Measurements from ENCODE around the gene ZNRF3.
"Not testable (repeated sequence)": the region's sequence is repeated elsewhere in the genome, so short reads cannot be mapped to it uniquely, and the experiment has no call there.

Gene ZNRF3

GRCh38 chr22:28882878-28883656 lies at the start of gene ZNRF3:
Gene ZNRF3, plus strand, starts transcription at chr22:28883572. Its CDS starts 195 bp downstream, at chr22:28883767.
- Histone ChIP-seq H3K9ac (ENCODE audit: low read length) (peak within 1 kb of the TSS; percentile 61), H3K36me3 (ENCODE audit: control insufficient read depth, low read depth, low read length) (no peaks in the 10 kb centered on the region), H3K4me1 (ENCODE audit: control insufficient read depth, low read depth, low read length) (peaks cover 29% of the 10 kb centered on the region), H3K4me3 (ENCODE audit: low read length) (peak within 1 kb of the TSS; percentile 85), H3K9me3 (ENCODE audit: control insufficient read depth, low read depth, low read length) (no peaks in the 10 kb centered on the region), H3K27me3 (ENCODE audit: control insufficient read depth, insufficient read depth, low read length) (peaks cover 12% of the 10 kb centered on the region), H3K27ac (ENCODE audit: low read length) (no peak within 1 kb of the TSS)

GRCh38 chr22:28835630-28836189 lies 47.7 kb upstream of the ZNRF3 start:
- H3K4me3 ChIP-seq (ENCODE audit: low read length) = no peak overlapping the region
- no peaks in the 10 kb centered on the region for H3K36me3 ChIP-seq (ENCODE audit: control insufficient read depth, low read depth, low read length)

DNA sequence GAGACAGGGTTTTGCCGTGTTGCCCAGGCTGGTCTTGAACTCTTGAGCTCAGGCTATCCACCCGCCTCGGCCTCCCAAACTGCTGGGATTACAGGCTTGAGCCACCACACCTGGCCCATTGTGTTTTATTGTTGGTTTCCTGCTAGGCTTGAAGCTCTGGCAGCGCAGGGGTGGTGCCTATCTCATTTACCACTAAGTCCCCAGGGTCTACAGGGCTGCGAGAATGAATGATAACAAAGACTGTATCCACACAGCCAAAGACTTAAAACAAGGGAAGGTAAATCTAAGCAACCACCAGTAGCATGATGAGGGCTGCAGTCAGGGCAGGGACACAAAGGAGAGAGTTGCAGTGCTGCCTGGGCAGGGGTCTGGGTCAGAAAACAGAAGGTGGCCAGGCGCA lies 45.7 kb upstream of the ZNRF3 start:
- Histone ChIP-seq H3K4me1 (ENCODE audit: control insufficient read depth, low read depth, low read length) (no peaks in the 10 kb centered on the region), H3K27me3 (ENCODE audit: control insufficient read depth, insufficient read depth, low read length) (no peaks in the 10 kb centered on the region)

More at GRCh38 chr22:28835630-28836189, 47.7 kb upstream of the ZNRF3 start:
- Histone ChIP-seq H3K27me3 (ENCODE audit: control insufficient read depth, insufficient read depth, low read length) (no peaks in the 10 kb centered on the region), H3K9ac (ENCODE audit: low read length) (no peak overlapping the region), H3K27ac (ENCODE audit: low read length) (no peak overlapping the region), H3K4me1 (ENCODE audit: control insufficient read depth, low read depth, low read length) (no peaks in the 10 kb centered on the region), H3K9me3 (ENCODE audit: control insufficient read depth, low read depth, low read length) (no peaks in the 10 kb centered on the region)

DNA sequence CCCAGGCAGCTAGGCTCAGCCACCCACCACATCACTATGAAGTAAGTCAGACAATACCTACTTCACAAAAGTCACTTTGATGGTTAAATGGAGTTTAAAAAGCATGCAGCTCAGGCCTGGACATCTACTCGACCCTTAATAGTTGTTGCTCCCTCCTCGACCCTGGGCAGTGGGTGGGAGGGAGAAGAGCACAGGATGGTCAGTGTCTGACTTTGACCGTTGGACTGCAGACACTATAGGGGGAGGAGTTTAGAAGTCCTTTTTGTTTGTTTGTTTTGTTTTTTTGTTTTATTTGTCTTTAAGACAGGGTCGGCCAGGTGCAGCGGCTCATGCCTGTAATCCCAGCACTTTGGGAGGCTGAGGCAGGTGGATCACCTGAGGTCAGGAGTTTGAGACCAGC lies 44.4 kb upstream of the ZNRF3 start:
- H3K27me3 ChIP-seq (ENCODE audit: control insufficient read depth, insufficient read depth, low read length) = no peaks in the 10 kb centered on the region
- no peaks in the 10 kb centered on the region for H3K36me3 ChIP-seq (ENCODE audit: control insufficient read depth, low read depth, low read length)
- H3K4me3 ChIP-seq (ENCODE audit: low read length) = no peak overlapping the region
- no peak overlapping the region for H3K27ac ChIP-seq (ENCODE audit: low read length)
- H3K9me3 ChIP-seq (ENCODE audit: control insufficient read depth, low read depth, low read length) = no peaks in the 10 kb centered on the region
- H3K9ac ChIP-seq (ENCODE audit: low read length) = no peak overlapping the region
- no peaks in the 10 kb centered on the region for H3K4me1 ChIP-seq (ENCODE audit: control insufficient read depth, low read depth, low read length)

More for the DNA sequence above, 45.7 kb upstream of the ZNRF3 start:
- no peak overlapping the region for H3K4me3 ChIP-seq (ENCODE audit: low read length)
- no peak overlapping the region for H3K27ac ChIP-seq (ENCODE audit: low read length)
- no peak overlapping the region for H3K9ac ChIP-seq (ENCODE audit: low read length)
- no peaks in the 10 kb centered on the region for H3K36me3 ChIP-seq (ENCODE audit: control insufficient read depth, low read depth, low read length)
- no peaks in the 10 kb centered on the region for H3K9me3 ChIP-seq (ENCODE audit: control insufficient read depth, low read depth, low read length)

- H3K4me3 ChIP-seq (ENCODE audit: low read length) = no peak overlapping the region
- no peak overlapping the region for H3K9ac ChIP-seq (ENCODE audit: low read length)
- no peak overlapping the region for H3K27ac ChIP-seq (ENCODE audit: low read length)
- H3K4me1 ChIP-seq (ENCODE audit: control insufficient read depth, low read depth, low read length) = no peaks in the 10 kb centered on the region
- no peaks in the 10 kb centered on the region for H3K9me3 ChIP-seq (ENCODE audit: control insufficient read depth, low read depth, low read length)
- no peaks in the 10 kb centered on the region for H3K27me3 ChIP-seq (ENCODE audit: control insufficient read depth, insufficient read depth, low read length)
- no peaks in the 10 kb centered on the region for H3K36me3 ChIP-seq (ENCODE audit: control insufficient read depth, low read depth, low read length)
Observed at GRCh38 chr22:28841111-28841510, 42.3 kb upstream of the ZNRF3 start.

DNA sequence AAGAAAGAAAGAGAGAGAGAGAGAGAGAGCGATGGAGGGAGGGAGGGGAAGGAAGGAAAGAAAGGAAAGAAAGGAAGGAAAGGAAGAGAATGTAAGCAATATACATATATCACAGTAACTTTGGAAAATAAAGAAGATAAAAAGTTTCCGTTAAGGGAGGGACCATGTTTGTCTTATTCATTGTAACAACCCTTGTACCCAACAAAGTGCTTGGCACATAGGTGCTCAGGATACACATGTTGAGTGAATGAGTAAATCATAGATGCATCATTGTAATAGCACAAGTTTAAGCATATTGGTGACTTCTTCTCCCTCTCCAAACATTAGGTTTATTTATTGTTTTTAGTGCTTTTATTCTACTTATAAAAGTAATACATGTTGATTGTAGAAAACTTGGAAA lies 39.7 kb upstream of the ZNRF3 start:
- Histone ChIP-seq H3K36me3 (ENCODE audit: control insufficient read depth, low read depth, low read length) (no peaks in the 10 kb centered on the region), H3K27ac (ENCODE audit: low read length) (no peak overlapping the region), H3K4me1 (ENCODE audit: control insufficient read depth, low read depth, low read length) (no peaks in the 10 kb centered on the region), H3K9me3 (ENCODE audit: control insufficient read depth, low read depth, low read length) (no peaks in the 10 kb centered on the region), H3K4me3 (ENCODE audit: low read length) (no peak overlapping the region), H3K27me3 (ENCODE audit: control insufficient read depth, insufficient read depth, low read length) (no peaks in the 10 kb centered on the region), H3K9ac (ENCODE audit: low read length) (no peak overlapping the region)

GRCh38 chr22:28844277-28844676 lies 39.1 kb upstream of the ZNRF3 start:
- H3K36me3 ChIP-seq (ENCODE audit: control insufficient read depth, low read depth, low read length); H3K4me3 ChIP-seq (ENCODE audit: low read length); H3K27me3 ChIP-seq (ENCODE audit: control insufficient read depth, insufficient read depth, low read length); H3K9ac ChIP-seq (ENCODE audit: low read length); H3K9me3 ChIP-seq (ENCODE audit: control insufficient read depth, low read depth, low read length); H3K4me1 ChIP-seq (ENCODE audit: control insufficient read depth, low read depth, low read length); H3K27ac ChIP-seq (ENCODE audit: low read length): not testable (repeated sequence)

DNA sequence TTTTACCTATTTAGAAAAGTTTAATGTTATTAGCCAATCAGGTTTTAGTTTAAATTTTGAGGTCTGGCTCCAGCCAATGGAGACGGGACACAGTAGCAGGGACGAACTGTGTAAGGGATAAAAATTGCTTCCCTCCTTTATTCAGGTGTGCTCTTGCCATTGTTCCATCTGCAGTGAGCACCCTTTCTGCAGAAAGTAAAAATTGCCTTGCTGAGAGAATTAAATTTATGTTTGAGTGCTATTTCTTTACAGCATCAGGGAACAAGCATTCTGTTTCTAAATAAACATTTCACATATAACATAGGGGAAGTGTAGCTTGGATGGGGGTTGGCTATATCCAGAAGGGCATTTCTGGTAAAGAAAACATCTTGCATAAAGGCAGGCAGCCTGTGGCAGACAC lies 36.4 kb upstream of the ZNRF3 start:
- Histone ChIP-seq H3K4me1 (ENCODE audit: control insufficient read depth, low read depth, low read length) (no peaks in the 10 kb centered on the region), H3K27ac (ENCODE audit: low read length) (no peak overlapping the region), H3K4me3 (ENCODE audit: low read length) (no peak overlapping the region), H3K9ac (ENCODE audit: low read length) (no peak overlapping the region), H3K27me3 (ENCODE audit: control insufficient read depth, insufficient read depth, low read length) (no peaks in the 10 kb centered on the region), H3K36me3 (ENCODE audit: control insufficient read depth, low read depth, low read length) (no peaks in the 10 kb centered on the region), H3K9me3 (ENCODE audit: control insufficient read depth, low read depth, low read length) (no peaks in the 10 kb centered on the region)

GRCh38 chr22:28855355-28856094 lies 27.8 kb upstream of the ZNRF3 start:
- H3K4me1 ChIP-seq (ENCODE audit: control insufficient read depth, low read depth, low read length) = no peaks in the 10 kb centered on the region
- no peaks in the 10 kb centered on the region for H3K9me3 ChIP-seq (ENCODE audit: control insufficient read depth, low read depth, low read length)
- H3K27ac ChIP-seq (ENCODE audit: low read length) = no peak overlapping the region
- no peak overlapping the region for H3K4me3 ChIP-seq (ENCODE audit: low read length)
- no peak overlapping the region for H3K9ac ChIP-seq (ENCODE audit: low read length)
- no peaks in the 10 kb centered on the region for H3K27me3 ChIP-seq (ENCODE audit: control insufficient read depth, insufficient read depth, low read length)
- H3K36me3 ChIP-seq (ENCODE audit: control insufficient read depth, low read depth, low read length) = no peaks in the 10 kb centered on the region

- H3K27ac ChIP-seq (ENCODE audit: low read length) = no peak overlapping the region
Observed at GRCh38 chr22:28856095-28856455, 27.3 kb upstream of the ZNRF3 start.

DNA sequence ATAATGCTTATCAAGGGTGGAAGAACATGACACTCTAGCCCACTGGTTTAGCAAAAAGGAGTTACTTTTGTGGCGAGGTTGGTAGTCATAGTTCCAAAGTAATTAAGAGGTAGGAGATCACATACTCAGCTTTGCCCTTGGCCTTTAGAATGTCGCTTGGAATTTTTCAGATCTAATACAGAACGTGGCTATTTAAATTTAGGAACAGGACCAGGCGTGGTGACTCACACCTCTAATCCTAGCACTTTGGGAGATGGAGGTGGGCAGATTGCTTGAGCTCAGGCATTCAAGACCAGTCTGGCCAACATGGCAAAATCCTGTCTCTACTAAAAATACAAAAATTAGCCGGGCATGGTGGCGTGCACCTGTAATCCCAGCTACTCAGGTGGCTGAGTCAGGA lies 26.1 kb upstream of the ZNRF3 start:
- no peaks in the 10 kb centered on the region for H3K36me3 ChIP-seq (ENCODE audit: control insufficient read depth, low read depth, low read length)
- H3K27ac ChIP-seq (ENCODE audit: low read length) = no peak overlapping the region
- no peak overlapping the region for H3K9ac ChIP-seq (ENCODE audit: low read length)
- no peaks in the 10 kb centered on the region for H3K9me3 ChIP-seq (ENCODE audit: control insufficient read depth, low read depth, low read length)
- H3K4me3 ChIP-seq (ENCODE audit: low read length) = no peak overlapping the region
- H3K4me1 ChIP-seq (ENCODE audit: control insufficient read depth, low read depth, low read length) = no peaks in the 10 kb centered on the region
- no peaks in the 10 kb centered on the region for H3K27me3 ChIP-seq (ENCODE audit: control insufficient read depth, insufficient read depth, low read length)

More at GRCh38 chr22:28856095-28856455, 27.3 kb upstream of the ZNRF3 start:
- Histone ChIP-seq H3K9me3 (ENCODE audit: control insufficient read depth, low read depth, low read length) (no peaks in the 10 kb centered on the region), H3K36me3 (ENCODE audit: control insufficient read depth, low read depth, low read length) (no peaks in the 10 kb centered on the region), H3K9ac (ENCODE audit: low read length) (no peak overlapping the region), H3K4me3 (ENCODE audit: low read length) (no peak overlapping the region), H3K4me1 (ENCODE audit: control insufficient read depth, low read depth, low read length) (no peaks in the 10 kb centered on the region), H3K27me3 (ENCODE audit: control insufficient read depth, insufficient read depth, low read length) (no peaks in the 10 kb centered on the region)

Measured in iPS-18a (cell line).